ENCODE results near the gene NLRP10. TPM values are rescaled to one million over a fixed set of nuclear protein-coding genes. Genes with fewer than 3 reads are reported as not detected.

Gene NLRP10
- total and polyA plus RNA-seq, 2 of the 13 experiments (the other 11 are each of a cell fraction or from before 2014, with no cell fraction given), result not detected

GRCh38 chr11:7986768-7987559 lies 21.7 kb upstream of the NLRP10 start, which contains the start of gene EIF3F (continued):
- TF ChIP-seq PRDM4 (CRISPR knock-in tag; IDR thresholded peaks at IDR 0.05; ENCODE audit: borderline replicate concordance) (no peak), CENPX (CRISPR knock-in tag; IDR thresholded peaks at IDR 0.05) (no peak), THAP9 (CRISPR knock-in tag; IDR thresholded peaks at IDR 0.05; ENCODE audit: borderline replicate concordance) (peak; percentile 98), EP300 (IDR thresholded peaks at IDR 0.05; ENCODE audit: low read depth in 2 of 2, low read length in 2 of 2) (0 out of 4 replicates have a peak, but pooled peaks of 1 of the 2 experiments have one; percentile 16), EP300 (CRISPR knock-in tag; IDR thresholded peaks at IDR 0.05; ENCODE audit: borderline replicate concordance) (no peak), HNRNPUL1 (IDR thresholded peaks at IDR 0.05; ENCODE audit: low read depth, low read length) (no peak), MTF2 (CRISPR knock-in tag; IDR thresholded peaks at IDR 0.05; ENCODE audit: borderline replicate concordance) (no peak), ZNF205 (CRISPR knock-in tag; IDR thresholded peaks at IDR 0.05) (peak; percentile 91), KAT7 (CRISPR knock-in tag; IDR thresholded peaks at IDR 0.05; ENCODE audit: borderline replicate concordance) (no peak; the same call in 1 of the 2 replicates), HDAC2 (CRISPR knock-in tag; IDR thresholded peaks at IDR 0.05) (peak; percentile 79), ZKSCAN1 (IDR thresholded peaks at IDR 0.05; ENCODE audit: low read length) (no peak), SP4 (CRISPR knock-in tag; IDR thresholded peaks at IDR 0.05) (peak; percentile 22; the same call in 1 of the 2 replicates), ZNF562 (CRISPR knock-in tag; IDR thresholded peaks at IDR 0.05; ENCODE audit: borderline replicate concordance) (no peak), ZNF850 (CRISPR knock-in tag; conservative IDR thresholded peaks at IDR 0.05) (no peak), ZNF788 (CRISPR knock-in tag; IDR thresholded peaks at IDR 0.05; ENCODE audit: borderline replicate concordance) (peak; percentile 81; the same call in 1 of the 2 replicates), RFX5 (IDR thresholded peaks at IDR 0.05; ENCODE audit: low read depth, low read length) (no peak), ZNF569 (CRISPR knock-in tag; IDR thresholded peaks at IDR 0.05; ENCODE audit: borderline replicate concordance) (no peak), ETV6 (CRISPR knock-in tag; conservative IDR thresholded peaks at IDR 0.05) (no peak)
- TF ChIP-seq, protein P1, sequence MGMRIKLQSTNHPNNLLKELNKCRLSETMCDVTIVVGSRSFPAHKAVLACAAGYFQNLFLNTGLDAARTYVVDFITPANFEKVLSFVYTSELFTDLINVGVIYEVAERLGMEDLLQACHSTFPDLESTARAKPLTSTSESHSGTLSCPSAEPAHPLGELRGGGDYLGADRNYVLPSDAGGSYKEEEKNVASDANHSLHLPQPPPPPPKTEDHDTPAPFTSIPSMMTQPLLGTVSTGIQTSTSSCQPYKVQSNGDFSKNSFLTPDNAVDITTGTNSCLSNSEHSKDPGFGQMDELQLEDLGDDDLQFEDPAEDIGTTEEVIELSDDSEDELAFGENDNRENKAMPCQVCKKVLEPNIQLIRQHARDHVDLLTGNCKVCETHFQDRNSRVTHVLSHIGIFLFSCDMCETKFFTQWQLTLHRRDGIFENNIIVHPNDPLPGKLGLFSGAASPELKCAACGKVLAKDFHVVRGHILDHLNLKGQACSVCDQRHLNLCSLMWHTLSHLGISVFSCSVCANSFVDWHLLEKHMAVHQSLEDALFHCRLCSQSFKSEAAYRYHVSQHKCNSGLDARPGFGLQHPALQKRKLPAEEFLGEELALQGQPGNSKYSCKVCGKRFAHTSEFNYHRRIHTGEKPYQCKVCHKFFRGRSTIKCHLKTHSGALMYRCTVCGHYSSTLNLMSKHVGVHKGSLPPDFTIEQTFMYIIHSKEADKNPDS (CRISPR knock-in tag; IDR thresholded peaks at IDR 0.05), result 0 out of 2 replicates have a peak, but pooled peaks have one; percentile 36
- TF ChIP-seq, protein P2, sequence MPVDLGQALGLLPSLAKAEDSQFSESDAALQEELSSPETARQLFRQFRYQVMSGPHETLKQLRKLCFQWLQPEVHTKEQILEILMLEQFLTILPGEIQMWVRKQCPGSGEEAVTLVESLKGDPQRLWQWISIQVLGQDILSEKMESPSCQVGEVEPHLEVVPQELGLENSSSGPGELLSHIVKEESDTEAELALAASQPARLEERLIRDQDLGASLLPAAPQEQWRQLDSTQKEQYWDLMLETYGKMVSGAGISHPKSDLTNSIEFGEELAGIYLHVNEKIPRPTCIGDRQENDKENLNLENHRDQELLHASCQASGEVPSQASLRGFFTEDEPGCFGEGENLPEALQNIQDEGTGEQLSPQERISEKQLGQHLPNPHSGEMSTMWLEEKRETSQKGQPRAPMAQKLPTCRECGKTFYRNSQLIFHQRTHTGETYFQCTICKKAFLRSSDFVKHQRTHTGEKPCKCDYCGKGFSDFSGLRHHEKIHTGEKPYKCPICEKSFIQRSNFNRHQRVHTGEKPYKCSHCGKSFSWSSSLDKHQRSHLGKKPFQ (CRISPR knock-in tag; IDR thresholded peaks at IDR 0.05; ENCODE audit: insufficient replicate concordance), result no peak
